ENCODE measurements around the gene USP36.
"Not testable (repeated sequence)": the region's sequence is repeated elsewhere in the genome, so short reads cannot be mapped to it uniquely, and the experiment has no call there.

USP36 gene

GRCh38 chr17:78763561-78763960, 77.1 kb downstream of the USP36 start:
- no peak for DNase-seq

DNA sequence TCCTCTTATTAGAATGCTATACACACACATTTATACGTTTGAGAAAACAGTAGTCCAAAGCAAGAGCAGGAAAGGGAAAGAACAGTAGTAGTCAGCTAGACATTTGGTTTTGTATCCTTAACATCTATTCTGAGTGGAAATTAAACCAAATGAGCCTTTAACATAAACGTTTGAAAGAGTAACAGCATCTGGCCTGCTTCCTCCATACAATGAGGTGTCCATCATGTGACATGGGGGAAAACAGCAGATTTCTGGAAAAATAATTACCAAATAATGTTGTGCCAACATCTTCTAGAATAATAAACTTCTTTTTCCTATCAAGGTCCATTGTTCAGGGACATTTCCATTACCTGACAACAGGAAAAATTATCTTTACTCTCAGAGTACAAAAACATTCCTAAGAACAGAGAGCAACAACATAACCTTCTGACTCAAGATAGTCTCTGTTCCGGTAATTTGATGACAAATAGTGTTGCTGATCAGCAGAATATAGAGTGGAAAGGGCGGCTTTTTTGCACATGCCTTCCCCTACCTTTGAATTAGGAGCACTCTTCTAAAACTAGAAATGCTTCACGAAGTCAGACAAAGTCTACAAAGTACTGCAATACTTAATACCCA, 78.7 kb downstream of the USP36 start:
- DNase-seq, result no peak

DNA sequence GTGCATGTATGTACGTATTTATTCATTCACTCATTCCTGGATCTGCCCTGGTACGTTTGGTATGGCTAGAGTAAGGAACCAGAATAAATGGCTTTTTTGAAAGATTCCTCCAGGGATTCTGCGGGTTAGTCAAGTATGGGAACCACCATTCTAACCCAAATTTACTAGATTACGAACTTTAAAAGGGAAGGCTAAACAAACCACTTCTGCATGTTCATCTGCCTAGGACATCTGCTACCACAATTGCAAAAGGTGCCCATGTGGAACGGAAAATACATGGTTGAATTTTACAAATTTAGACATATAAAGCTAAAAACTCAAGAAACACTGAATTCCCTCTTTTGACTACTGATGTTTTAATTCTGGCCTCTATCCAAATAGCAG, 80.7 kb downstream of the USP36 start:
- DNase-seq, result no peak

GRCh38 chr17:78759203-78759968, 81.2 kb downstream of the USP36 start:
- DNase-seq, result peak in 2 of 4 experiments; percentile 66 to 79

- DNase-seq, result no peak
Measured at GRCh38 chr17:78753316-78754250, 87.0 kb downstream of the USP36 start.

GRCh38 chr17:78751447-78752161, 89.0 kb downstream of the USP36 start:
- DNase-seq, result no peak

DNA sequence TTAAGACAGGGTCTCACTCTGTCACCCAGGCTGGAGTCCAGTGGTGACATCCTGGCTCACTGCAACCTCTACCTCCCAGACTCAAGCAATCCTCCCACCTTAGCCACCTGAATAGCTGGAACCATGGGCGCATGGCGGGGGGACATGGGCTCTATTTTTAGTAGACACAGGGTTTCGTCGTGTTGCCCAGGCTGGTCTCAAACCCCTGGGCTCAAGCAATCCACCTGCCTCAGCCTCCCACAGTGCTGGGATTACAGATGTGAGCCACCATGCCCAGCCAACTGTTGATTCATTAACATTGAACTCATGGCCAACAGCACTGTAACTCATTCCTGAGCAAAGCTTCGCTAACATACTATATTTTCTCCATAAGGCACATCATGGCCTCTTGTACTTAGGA, 89.6 kb downstream of the USP36 start:
- not testable (repeated sequence) for DNase-seq

GRCh38 chr17:78748730-78749317, 91.8 kb downstream of the USP36 start:
- DNase-seq, result peak in 2 of 4 experiments; percentile 43 to 63

GRCh38 chr17:78748048-78748729, 92.4 kb downstream of the USP36 start:
- DNase-seq, result no peak

- DNase-seq, result no peak
Measured at GRCh38 chr17:78747488-78747887, 93.1 kb downstream of the USP36 start.

DNA sequence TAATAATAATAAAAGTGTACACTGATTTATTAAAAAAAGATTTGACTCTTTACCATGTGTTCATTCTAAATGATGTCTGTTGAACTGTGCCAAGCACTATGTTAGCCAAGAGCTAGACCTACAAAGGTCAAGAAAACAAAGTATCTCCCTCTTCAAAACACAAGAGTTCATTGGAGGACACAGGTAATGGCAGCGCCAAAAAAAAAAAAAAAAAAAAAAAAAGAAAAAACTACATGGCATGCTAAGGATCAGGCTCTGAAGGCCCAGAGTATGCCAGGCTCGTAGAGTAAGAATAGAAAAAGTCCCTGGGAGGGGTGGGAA, 93.7 kb downstream of the USP36 start:
- DNase-seq, result no peak

GRCh38 chr17:78746263-78746948, 94.2 kb downstream of the USP36 start:
- DNase-seq, result no peak
